HG03159 (cell line): ENCODE results near the gene OLAH.
A peak's percentile ranks its signal among the peaks of the same experiment; 100 is the strongest.

Source experiments
- ATAC-seq: cut with Tn5 transposase; IDR thresholded peaks from one replicate; pipeline ENCODE4 v1.9.1; 2021; ENCODE audit warnings: mild to moderate bottlenecking, moderate library complexity; ENCODE audit not compliant: unreplicated experiment

The OLAH gene

GRCh38 chr10:15068802-15069201 lies 25.1 kb downstream of the OLAH start:
- ATAC-seq = no peak

- ATAC-seq = no peak
These were observed 25.5 kb downstream of the OLAH start for GRCh38 chr10:15069230-15069629.

GRCh38 chr10:15072358-15072757 lies 28.6 kb downstream of the OLAH start:
- no peak for ATAC-seq

- no peak for ATAC-seq
These were observed 31.7 kb downstream of the OLAH start for GRCh38 chr10:15075421-15075820.

GRCh38 chr10:15083674-15084501 lies 40.1 kb downstream of the OLAH start:
- no peak for ATAC-seq

GRCh38 chr10:15084502-15084922 lies 40.8 kb downstream of the OLAH start:
- ATAC-seq = no peak

- ATAC-seq = peak; percentile 99
These were observed 44.9 kb downstream of the OLAH start, which contains the start of gene ACBD7 for GRCh38 chr10:15088428-15089261. TSS of gene ACBD7 (minus strand) at chr10:15088776. CDS start at chr10:15088728, 48 bp downstream.

- ATAC-seq = no peak
These were observed 47.7 kb downstream of the OLAH start for GRCh38 chr10:15091418-15091817.

GRCh38 chr10:15092855-15093408 lies 49.2 kb downstream of the OLAH start:
- ATAC-seq = no peak

GRCh38 chr10:15096661-15097010 lies 52.9 kb downstream of the OLAH start:
- ATAC-seq = no peak

GRCh38 chr10:15097011-15097812 lies 53.5 kb downstream of the OLAH start, which contains the start of gene RPP38:
TSS of gene RPP38 (plus strand) at chr10:15097355. CDS start at chr10:15103315, 5,960 bp downstream.
- peak; percentile 77 for ATAC-seq

- ATAC-seq = no peak
These were observed 56.1 kb downstream of the OLAH start for GRCh38 chr10:15099886-15100285.

- ATAC-seq = no peak
These were observed 59.8 kb downstream of the OLAH start for GRCh38 chr10:15103513-15103912.

- peak; percentile 84 for ATAC-seq
These were observed 62.7 kb downstream of the OLAH start for GRCh38 chr10:15106352-15107013.

- no peak for ATAC-seq
These were observed 68.9 kb downstream of the OLAH start for GRCh38 chr10:15112657-15113056.

GRCh38 chr10:15113766-15114165 lies 70.0 kb downstream of the OLAH start:
- ATAC-seq = no peak

GRCh38 chr10:15116225-15116624 lies 72.5 kb downstream of the OLAH start:
- no peak for ATAC-seq

- ATAC-seq = no peak
These were observed 74.9 kb downstream of the OLAH start for GRCh38 chr10:15118615-15119014.

- no peak for ATAC-seq
These were observed 76.8 kb downstream of the OLAH start for GRCh38 chr10:15120523-15120922.

GRCh38 chr10:15121707-15122106 lies 78.0 kb downstream of the OLAH start:
- no peak for ATAC-seq
